HepG2 (cell line): ENCODE measurements around the gene RHBDD1. TPM values are rescaled to one million over a fixed set of nuclear protein-coding genes. Genes with fewer than 3 reads are reported as not detected.

Source experiments
- ATAC-seq: fragments of 200-7000 bp; cut with Tn5 transposase; 3 replicates; pipeline ENCODE4 v1.9.1; 2020; ENCODE audit warnings: mild to moderate bottlenecking, moderate library complexity
- BruUV-seq: library from RNA; stranded (reverse); fragments of 400-500 nt; replicated peaks from 2 replicates; lab custom pipeline; 2021; lab: Mats Ljungman, UMichigan
- CTCF ChIA-PET: fragments of 300-600 bp; formaldehyde crosslinking; extraction: SDS; loops from one replicate; lab custom pipeline; 2021; ENCODE audit warnings: low total read pairs, inconsistent platforms, low intra/inter-chr PET ratio; lab: Yijun Ruan, JAX
- POLR2A ChIA-PET: fragments of 350-600 bp; sonication (Branson Sonifier 250); formaldehyde crosslinking; loops from one replicate; lab custom pipeline; 2020; ENCODE audit warnings: antibody characterized with exemption, inconsistent platforms; lab: Yijun Ruan, JAX
- DNase-seq: peaks from one replicate; pipeline ENCODE4 v3.0.0-alpha.2; 2015; ENCODE audit warnings: low spot score
- FAIRE-seq: peaks from 3 replicates; lab custom pipeline; 2011; peaks lifted over from hg19 to GRCh38; lab: Jason Lieb, UNC
- H2AFZ ChIP-seq: one replicate; pipeline ENCODE4 v1.6.1; 2011; ENCODE audit warnings: low read length, inconsistent platforms
- H3K27ac ChIP-seq: fragments of 300-600 bp; 3 replicates; pipeline ENCODE4 v1.8.0; 2011; ENCODE audit warnings: mixed run types, mild to moderate bottlenecking, mixed read lengths, low read length, inconsistent platforms; ENCODE audit not compliant: insufficient read depth; ENCODE audit errors: extremely low read length
- H3K27me3 ChIP-seq, 2 experiments: fragments of 200-600 bp in 1 of 2; 2 replicates in 1 of 2; 3 replicates in 1 of 2; pipeline versions ENCODE4 v1.6.0 to v1.8.0; 2011; ENCODE audit warnings: low read length in 2 of 2, mild to moderate bottlenecking in 2 of 2, moderate library complexity in 2 of 2, inconsistent platforms in 1 of 2; ENCODE audit not compliant: insufficient read depth in 2 of 2, control insufficient read depth in 1 of 2
- H3K36me3 ChIP-seq, 2 experiments: fragments of 200-600 bp in 1 of 2; replicated peaks in 1 of 2; 2 replicates in 1 of 2; 3 replicates in 1 of 2; pipeline versions ENCODE4 v1.5.1 to v1.8.0; 2011; ENCODE audit warnings: low read length in 2 of 2, inconsistent platforms in 1 of 2; ENCODE audit not compliant: insufficient read depth in 2 of 2, control insufficient read depth in 1 of 2
- H3K4me1 ChIP-seq: 2 replicates; pipeline ENCODE4 v1.5.1; 2012; ENCODE audit warnings: low read length, inconsistent platforms; ENCODE audit not compliant: insufficient read depth
- H3K4me2 ChIP-seq: 2 replicates; pipeline ENCODE4 v1.6.0; 2011; ENCODE audit warnings: low read depth, low read length, inconsistent platforms
- H3K4me3 ChIP-seq, 3 experiments: fragments of 200-600 bp in 1 of 3; sonication (generic), shearing (Covaris generic) in 1 of 3; replicated peaks in 1 of 3; 2 replicates each; pipeline ENCODE4 v1.5.1; 2011 to 2016; ENCODE audit warnings: low read length in 3 of 3, inconsistent platforms in 2 of 3, low read depth in 2 of 3, mild to moderate bottlenecking in 2 of 3, control low read depth in 1 of 3, mixed read lengths in 1 of 3; ENCODE audit not compliant: insufficient read depth in 1 of 3
- H3K79me2 ChIP-seq: one replicate; pipeline ENCODE4 v1.6.1; 2011; ENCODE audit warnings: low read length, inconsistent platforms; ENCODE audit not compliant: insufficient read depth
- H3K9ac ChIP-seq: 2 replicates; pipeline ENCODE4 v1.6.0; 2011; ENCODE audit warnings: mild to moderate bottlenecking, low read depth, low read length, inconsistent platforms; ENCODE audit not compliant: insufficient read depth
- H3K9me3 ChIP-seq: 2 replicates; pipeline ENCODE4 v1.5.1; 2012; ENCODE audit warnings: mild to moderate bottlenecking, low read length
- H4K20me1 ChIP-seq: 2 replicates; pipeline ENCODE4 v1.6.0; 2011; ENCODE audit warnings: inconsistent platforms, mild to moderate bottlenecking, low read length, moderate library complexity; ENCODE audit not compliant: insufficient read depth
- AGO2 ChIP-seq: fragments of 200-400 bp; formaldehyde crosslinking; optimal IDR thresholded peaks from 2 replicates; pipeline ENCODE3; 2017; ENCODE audit warnings: mild to moderate bottlenecking, low read depth, low read length, moderate library complexity
- CCDC6 ChIP-seq: sonication (generic); formaldehyde crosslinking; IDR thresholded peaks from 2 replicates; pipeline ENCODE4 v1.8.1; 2022; ENCODE audit warnings: mild to moderate bottlenecking, missing genetic modification reagents, moderate library complexity
- EHMT2 ChIP-seq: fragments of 200-600 bp; sonication (generic); IDR thresholded peaks from 2 replicates; pipeline ENCODE4 v1.7.0; 2017; ENCODE audit warnings: antibody characterized with exemption, low read depth, low read length, borderline replicate concordance
- EP300 ChIP-seq, 3 experiments: sonication (generic) in 1 of 3; formaldehyde crosslinking in 1 of 3; IDR thresholded peaks; 2 replicates each; pipeline versions ENCODE4 v1.5.1 to v1.6.1; 2011 to 2020; ENCODE audit warnings: low read depth in 2 of 3, low read length in 2 of 3, borderline replicate concordance in 1 of 3, improper control_type of control experiment in 1 of 3, mild to moderate bottlenecking in 1 of 3, missing genetic modification reagents in 1 of 3, moderate library complexity in 1 of 3
- HNRNPUL1 ChIP-seq: fragments of 200-400 bp; formaldehyde crosslinking; IDR thresholded peaks from 2 replicates; pipeline ENCODE4 v1.6.1; 2017; ENCODE audit warnings: low read depth, mild to moderate bottlenecking, low read length, moderate library complexity
- HOXA7 ChIP-seq: sonication (generic); formaldehyde crosslinking; IDR thresholded peaks from 2 replicates; pipeline ENCODE4 v1.8.1; 2022; ENCODE audit warnings: mild to moderate bottlenecking, missing genetic modification reagents, moderate library complexity
- KMT2B ChIP-seq: IDR thresholded peaks from 2 replicates; pipeline ENCODE4 v1.6.1; 2016; ENCODE audit warnings: missing genetic modification reagents, missing compliant biosample characterization
- RBFOX2 ChIP-seq: fragments of 200-400 bp; formaldehyde crosslinking; IDR thresholded peaks from 2 replicates; pipeline ENCODE4 v1.6.1; 2017; ENCODE audit warnings: low read depth, mild to moderate bottlenecking, low read length
- TOE1 ChIP-seq: sonication (generic); formaldehyde crosslinking; IDR thresholded peaks from 2 replicates; pipeline ENCODE4 v1.4.0; 2020; ENCODE audit warnings: mild to moderate bottlenecking, missing genetic modification reagents
- ZBTB38 ChIP-seq: sonication (generic); formaldehyde crosslinking; IDR thresholded peaks from 2 replicates; pipeline ENCODE4 v1.5.1; 2020; ENCODE audit warnings: mild to moderate bottlenecking, missing genetic modification reagents
- ZNF207 ChIP-seq: fragments of 450-650 bp; IDR thresholded peaks from 2 replicates; pipeline ENCODE4 v1.6.1; 2016; ENCODE audit warnings: antibody characterized with exemption, borderline replicate concordance
- ZNF670 ChIP-seq: sonication (generic); formaldehyde crosslinking; IDR thresholded peaks from 2 replicates; pipeline ENCODE4 v1.8.0; 2022; ENCODE audit warnings: mild to moderate bottlenecking, missing genetic modification reagents, borderline replicate concordance
- ZNF776 ChIP-seq: sonication (generic); formaldehyde crosslinking; IDR thresholded peaks from 2 replicates; pipeline ENCODE4 v1.4.0; 2020; ENCODE audit warnings: mild to moderate bottlenecking, missing genetic modification reagents
- ZNF781 ChIP-seq: sonication (generic); formaldehyde crosslinking; IDR thresholded peaks from 2 replicates; pipeline ENCODE4 v1.5.1; 2020; ENCODE audit warnings: borderline replicate concordance, mild to moderate bottlenecking, missing genetic modification reagents; ENCODE audit errors: not compliant biosample characterization
- ZSCAN29 ChIP-seq: sonication (generic); formaldehyde crosslinking; conservative IDR thresholded peaks from 2 replicates; pipeline ENCODE4 v1.4.0; 2020; ENCODE audit warnings: mild to moderate bottlenecking, missing genetic modification reagents
- in situ Hi-C: cut with HindIII; loops from 2 replicates; pipeline ENCODE4 v1.10.0; 2017; ENCODE audit warnings: low pct_unique_long_range_greater_than_20kb; ENCODE audit not compliant: extremely low pct_ligation_motif_present
- intact Hi-C: fragments of 100-400 bp; cut with micrococcal nuclease; formaldehyde crosslinking; loops from one replicate; pipeline ENCODE4 v1.10.0; 2022; ENCODE audit not compliant: unreplicated experiment
- polyA plus RNA-seq, 8 experiments: library from polyadenylated mRNA; depleted of rRNA in 3 of 8; stranded (reverse) in 7 of 8; unstranded in 1 of 8; fragments of >200 nt; fragmentation: Illumina TruSeq in 4 of 8; extraction: Trizol in 4 of 8; gene quantifications; 2 replicates each; pipeline versions ENCODE4 v1.2.1 to v1.2.3, GENCODE V29; 2011 to 2016; ENCODE audit warnings: low read depth in 4 of 8, missing spikeins in 1 of 8, mixed read lengths in 1 of 8; ENCODE audit not compliant: insufficient read depth in 1 of 8
- total RNA-seq, 5 experiments: library from RNA; depleted of rRNA; stranded (reverse); fragments of >200 nt; fragmentation: Illumina TruSeq; extraction: Trizol; gene quantifications; 2 replicates each; pipeline ENCODE4 v1.2.3, GENCODE V29; 2016; ENCODE audit warnings: low read depth in 1 of 5
- TF ChIP-seq, protein P1 (sequence below): sonication (generic); formaldehyde crosslinking; IDR thresholded peaks from 2 replicates; pipeline ENCODE4 v1.4.0; 2020; ENCODE audit warnings: mild to moderate bottlenecking, missing genetic modification reagents
- TF ChIP-seq, protein P2 (sequence below): sonication (generic); formaldehyde crosslinking; IDR thresholded peaks from 2 replicates; pipeline ENCODE4 v1.8.0; 2022; ENCODE audit warnings: mild to moderate bottlenecking, missing genetic modification reagents, moderate library complexity
- TF ChIP-seq, protein P3 (sequence below): sonication (generic); formaldehyde crosslinking; conservative IDR thresholded peaks from 2 replicates; pipeline ENCODE4 v1.4.0; 2020; ENCODE audit warnings: missing genetic modification reagents

The RHBDD1 gene
- total and polyA plus RNA-seq, 2 of the 13 experiments (the other 11 are each of a cell fraction or from before 2014, with no cell fraction given) = 8.2 to 9.5 TPM

DNA sequence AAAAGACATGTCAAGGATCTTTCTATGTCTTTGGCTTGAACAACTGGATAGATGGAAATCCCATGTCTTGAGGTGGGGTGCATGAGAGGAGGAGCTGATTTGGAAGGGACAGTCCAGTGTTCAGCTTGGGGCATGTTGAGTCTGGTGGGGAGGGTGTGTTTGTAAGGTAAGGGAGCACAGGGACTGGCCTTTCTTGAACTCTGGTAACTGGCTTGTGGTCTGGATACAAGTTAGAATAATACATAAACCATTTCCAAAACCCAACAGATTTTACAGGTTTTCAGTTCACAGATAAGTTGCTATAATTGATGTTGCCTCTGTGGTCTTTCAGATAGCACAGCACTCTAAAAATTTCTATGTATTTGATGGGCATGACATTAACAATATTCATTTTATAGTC is 24.2 kb downstream of the RHBDD1 start:
- Histone ChIP-seq H3K4me3 (no peak overlapping the region), H3K9ac (no peak overlapping the region), H4K20me1 (no peaks in the 10 kb centered on the region), H3K4me1 (no peaks in the 10 kb centered on the region), H3K36me3 (no peaks in the 10 kb centered on the region), H3K27me3 (no peaks in the 10 kb centered on the region), H3K27ac (no peak overlapping the region), H2AFZ (no peak overlapping the region), H3K4me2 (no peak overlapping the region), H3K79me2 (no peaks in the 10 kb centered on the region), H3K9me3 (no peaks in the 10 kb centered on the region)
- ChIA-PET POLR2A (no interaction called here), CTCF (no interaction called here)
- ATAC-seq (no peak), DNase-seq (no peak), FAIRE-seq (no peak)
- intact Hi-C loops = no loop called here
- in situ Hi-C loops = no loop called here
- BruUV-seq = no TSS peak
- no peak for TF ChIP-seq ZSCAN29
- TF ChIP-seq CCDC6 (CRISPR knock-in tag) = no peak
- TF ChIP-seq AGO2 = no peak
- no peak for TF ChIP-seq KMT2B (CRISPR knock-in tag)
- no peak for TF ChIP-seq ZBTB38 (CRISPR knock-in tag)
- TF ChIP-seq, protein P1, sequence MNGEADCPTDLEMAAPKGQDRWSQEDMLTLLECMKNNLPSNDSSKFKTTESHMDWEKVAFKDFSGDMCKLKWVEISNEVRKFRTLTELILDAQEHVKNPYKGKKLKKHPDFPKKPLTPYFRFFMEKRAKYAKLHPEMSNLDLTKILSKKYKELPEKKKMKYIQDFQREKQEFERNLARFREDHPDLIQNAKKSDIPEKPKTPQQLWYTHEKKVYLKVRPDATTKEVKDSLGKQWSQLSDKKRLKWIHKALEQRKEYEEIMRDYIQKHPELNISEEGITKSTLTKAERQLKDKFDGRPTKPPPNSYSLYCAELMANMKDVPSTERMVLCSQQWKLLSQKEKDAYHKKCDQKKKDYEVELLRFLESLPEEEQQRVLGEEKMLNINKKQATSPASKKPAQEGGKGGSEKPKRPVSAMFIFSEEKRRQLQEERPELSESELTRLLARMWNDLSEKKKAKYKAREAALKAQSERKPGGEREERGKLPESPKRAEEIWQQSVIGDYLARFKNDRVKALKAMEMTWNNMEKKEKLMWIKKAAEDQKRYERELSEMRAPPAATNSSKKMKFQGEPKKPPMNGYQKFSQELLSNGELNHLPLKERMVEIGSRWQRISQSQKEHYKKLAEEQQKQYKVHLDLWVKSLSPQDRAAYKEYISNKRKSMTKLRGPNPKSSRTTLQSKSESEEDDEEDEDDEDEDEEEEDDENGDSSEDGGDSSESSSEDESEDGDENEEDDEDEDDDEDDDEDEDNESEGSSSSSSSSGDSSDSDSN = no peak
- no peak for TF ChIP-seq ZNF207
- TF ChIP-seq, protein P2, sequence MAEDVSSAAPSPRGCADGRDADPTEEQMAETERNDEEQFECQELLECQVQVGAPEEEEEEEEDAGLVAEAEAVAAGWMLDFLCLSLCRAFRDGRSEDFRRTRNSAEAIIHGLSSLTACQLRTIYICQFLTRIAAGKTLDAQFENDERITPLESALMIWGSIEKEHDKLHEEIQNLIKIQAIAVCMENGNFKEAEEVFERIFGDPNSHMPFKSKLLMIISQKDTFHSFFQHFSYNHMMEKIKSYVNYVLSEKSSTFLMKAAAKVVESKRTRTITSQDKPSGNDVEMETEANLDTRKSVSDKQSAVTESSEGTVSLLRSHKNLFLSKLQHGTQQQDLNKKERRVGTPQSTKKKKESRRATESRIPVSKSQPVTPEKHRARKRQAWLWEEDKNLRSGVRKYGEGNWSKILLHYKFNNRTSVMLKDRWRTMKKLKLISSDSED (CRISPR knock-in tag) = no peak
- no peak for TF ChIP-seq EHMT2
- no peak for TF ChIP-seq ZNF776 (CRISPR knock-in tag)
- TF ChIP-seq TOE1 (CRISPR knock-in tag) = no peak
- no peak for TF ChIP-seq RBFOX2
- no peak for TF ChIP-seq HNRNPUL1
- no peak for TF ChIP-seq EP300 (IDR thresholded peaks at IDR 0.05; ENCODE audit: low read depth in 2 of 2, low read length in 2 of 2)
- TF ChIP-seq EP300 (CRISPR knock-in tag; IDR thresholded peaks at IDR 0.05; ENCODE audit: borderline replicate concordance) = no peak
- TF ChIP-seq HOXA7 (CRISPR knock-in tag) = no peak
- TF ChIP-seq, protein P3, sequence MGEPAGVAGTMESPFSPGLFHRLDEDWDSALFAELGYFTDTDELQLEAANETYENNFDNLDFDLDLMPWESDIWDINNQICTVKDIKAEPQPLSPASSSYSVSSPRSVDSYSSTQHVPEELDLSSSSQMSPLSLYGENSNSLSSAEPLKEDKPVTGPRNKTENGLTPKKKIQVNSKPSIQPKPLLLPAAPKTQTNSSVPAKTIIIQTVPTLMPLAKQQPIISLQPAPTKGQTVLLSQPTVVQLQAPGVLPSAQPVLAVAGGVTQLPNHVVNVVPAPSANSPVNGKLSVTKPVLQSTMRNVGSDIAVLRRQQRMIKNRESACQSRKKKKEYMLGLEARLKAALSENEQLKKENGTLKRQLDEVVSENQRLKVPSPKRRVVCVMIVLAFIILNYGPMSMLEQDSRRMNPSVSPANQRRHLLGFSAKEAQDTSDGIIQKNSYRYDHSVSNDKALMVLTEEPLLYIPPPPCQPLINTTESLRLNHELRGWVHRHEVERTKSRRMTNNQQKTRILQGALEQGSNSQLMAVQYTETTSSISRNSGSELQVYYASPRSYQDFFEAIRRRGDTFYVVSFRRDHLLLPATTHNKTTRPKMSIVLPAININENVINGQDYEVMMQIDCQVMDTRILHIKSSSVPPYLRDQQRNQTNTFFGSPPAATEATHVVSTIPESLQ (CRISPR knock-in tag) = no peak
- no peak for TF ChIP-seq ZNF670 (CRISPR knock-in tag)
- no peak for TF ChIP-seq ZNF781 (CRISPR knock-in tag)
